Stimulated activated naive CD8-positive, alpha-beta T cell treated with anti-CD3 and anti-CD28 coated beads, Interleukin-15, Interleukin-2, amounts not matched to agents 100 U/mL and 50 U/mL, for 24 hours (primary cell): ENCODE measurements around the gene TLE7.

Experiments
- ATAC-seq: fragments of 150-1000 bp; cut with Tn5 transposase; one replicate; pipeline ENCODE4 v1.10.0; 2021
- DNase-seq: peaks from one replicate; pipeline ENCODE4 v3.0.0; 2021

TLE7 gene

DNA sequence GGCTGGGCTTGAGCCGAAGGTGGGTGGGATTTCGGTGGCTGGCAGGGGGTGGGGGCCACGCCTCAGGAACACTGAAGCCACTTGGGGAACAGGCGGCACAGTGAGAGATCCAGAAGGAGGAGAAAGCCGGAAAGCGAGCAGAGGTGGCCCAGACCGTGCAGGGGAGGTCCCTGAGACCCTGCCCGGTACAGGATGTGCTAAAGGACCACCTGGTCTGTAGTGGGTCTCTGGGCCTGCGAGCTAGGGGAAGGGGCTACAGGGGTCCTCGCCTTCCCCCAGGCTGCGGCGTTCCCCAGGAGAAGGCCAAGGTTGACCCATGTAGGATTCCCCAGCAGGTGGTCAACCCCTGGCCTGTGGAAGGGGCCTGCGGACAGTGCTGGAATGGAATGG is at the start of gene TLE7:
TSS of gene TLE7 (minus strand) at position 4 of the 390 bp plus-strand sequence. CDS start 8,730 bp downstream, outside the sequence.
- ATAC-seq (no peak), DNase-seq (no peak)

DNA sequence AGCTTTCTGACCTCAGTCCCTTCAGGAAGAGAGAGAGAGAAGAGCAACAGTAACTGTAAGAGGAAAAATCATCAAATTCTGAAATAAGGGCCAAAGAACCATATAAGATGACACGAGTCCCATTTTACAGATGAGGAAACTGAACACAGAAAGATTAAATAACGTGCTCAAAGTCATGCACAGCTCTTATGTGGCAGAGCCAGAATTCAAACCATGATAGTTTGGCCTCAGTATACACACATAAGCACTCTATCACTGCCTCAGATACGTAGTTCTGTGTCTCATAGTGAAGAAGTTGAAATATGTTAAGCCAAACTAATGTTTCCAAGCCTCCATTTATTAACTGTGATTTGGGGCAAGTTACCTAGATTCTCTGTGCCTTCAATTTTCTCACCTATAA is 49.2 kb upstream of the TLE7 start:
- DNase-seq = no peak
- ATAC-seq = no peak

DNA sequence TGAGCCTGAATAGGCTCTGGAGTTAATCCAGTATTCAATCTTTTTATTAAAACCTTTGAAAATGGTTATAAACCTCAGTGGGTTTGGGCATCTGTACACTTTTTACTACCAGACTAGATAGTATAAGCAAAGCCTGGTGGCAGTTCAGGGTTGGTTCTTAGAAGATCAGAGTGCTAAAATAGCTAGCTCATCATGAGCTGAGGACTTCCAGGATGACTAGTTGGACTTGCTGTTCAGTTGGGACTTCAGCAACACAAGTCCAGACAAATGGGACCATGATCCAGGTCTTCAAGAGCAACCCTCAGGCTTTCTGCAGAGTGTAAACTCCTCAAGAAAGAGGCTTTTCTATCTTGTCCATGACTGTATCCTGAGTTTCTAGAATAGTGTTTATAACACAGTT is 48.5 kb upstream of the TLE7 start:
- DNase-seq = no peak
- ATAC-seq = no peak

DNA sequence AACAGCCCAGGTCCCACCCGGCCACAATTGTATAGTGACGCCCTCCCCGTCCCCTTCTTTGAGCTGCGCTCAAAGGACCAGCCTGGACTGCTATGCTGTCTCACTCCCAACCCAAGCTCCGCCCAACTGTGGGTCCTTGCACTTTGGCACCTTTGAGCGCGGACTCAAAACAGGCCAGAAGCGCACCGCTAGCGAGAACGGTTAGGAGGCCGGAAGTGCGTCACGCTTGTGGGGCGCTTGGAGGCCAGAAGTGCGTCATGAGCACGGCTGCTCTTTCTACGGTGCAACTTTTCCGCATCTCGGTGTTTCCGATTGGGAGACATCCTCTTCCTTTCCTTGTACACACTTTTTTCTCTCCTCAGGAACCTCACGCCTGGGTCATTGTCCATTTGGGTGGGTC is 47.3 kb upstream of the TLE7 start, which contains the start of gene ZNF19:
TSS of gene ZNF19 (minus strand) at position 203 of the 400 bp plus-strand sequence. CDS start 7,210 bp downstream, outside the sequence.
- no peak for ATAC-seq
- DNase-seq = no peak

DNA sequence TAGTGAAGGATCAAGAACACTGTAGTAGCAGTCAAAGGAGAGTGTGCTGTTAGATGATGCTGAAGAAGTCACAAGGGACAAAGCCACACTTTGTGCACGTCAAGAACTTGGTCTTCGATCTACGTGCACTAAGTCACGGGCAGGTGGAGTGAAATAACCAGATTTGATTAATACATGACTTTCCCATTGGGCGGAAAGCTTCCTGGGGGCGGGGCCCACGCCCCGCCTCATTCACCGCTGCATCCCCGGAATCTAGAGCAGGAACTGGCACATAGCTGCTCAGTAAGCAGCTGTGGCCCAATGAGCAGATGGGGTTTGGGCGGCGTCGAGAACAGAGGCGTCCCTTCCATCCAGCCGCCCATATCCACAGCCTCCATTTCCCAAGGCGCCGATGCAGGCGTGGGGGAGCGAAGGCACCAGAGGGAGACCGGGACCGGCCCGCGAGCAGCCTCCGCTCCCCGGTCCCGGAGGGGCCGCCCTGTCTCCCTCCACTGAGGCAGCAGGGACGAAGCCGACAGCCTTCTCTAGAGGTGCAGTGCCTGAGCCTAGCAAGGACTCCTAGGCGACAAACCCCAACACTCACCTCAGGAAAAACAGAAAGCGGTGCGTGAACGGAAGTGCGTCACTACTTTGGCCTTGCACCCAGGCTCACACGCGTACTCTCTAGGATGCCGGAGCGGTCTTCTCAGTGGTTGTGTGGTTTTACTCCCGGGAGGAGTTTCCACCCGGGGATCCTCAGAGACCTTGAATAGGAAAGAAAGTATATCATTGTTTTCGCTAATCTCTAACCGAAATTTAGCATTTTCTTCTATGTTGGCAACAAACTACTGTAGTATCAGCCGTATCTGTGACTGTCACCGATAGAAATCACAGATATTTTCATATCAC is 42.4 kb upstream of the TLE7 start:
- ATAC-seq = peak; percentile 91
- peak; percentile 84 for DNase-seq

DNA sequence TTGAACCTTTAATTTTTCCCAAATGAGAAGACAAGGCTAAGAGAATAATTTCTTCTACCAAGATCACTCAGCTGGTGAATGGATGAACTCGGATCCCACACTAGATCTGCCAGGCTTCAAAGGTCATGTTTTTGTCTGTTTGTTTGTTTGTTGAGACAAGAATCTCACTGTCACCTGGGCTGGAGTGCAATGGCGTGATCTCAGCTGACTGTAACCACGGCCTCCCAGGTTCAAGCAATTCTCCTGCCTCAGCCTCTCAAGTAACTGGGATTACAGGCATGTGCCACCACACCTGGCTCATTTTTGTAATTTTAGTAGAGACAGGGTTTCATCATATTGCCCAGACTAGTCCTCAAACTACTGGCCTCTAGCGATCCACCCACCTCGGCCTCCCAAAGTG is 40.7 kb upstream of the TLE7 start:
- no peak for ATAC-seq
- DNase-seq = no peak

DNA sequence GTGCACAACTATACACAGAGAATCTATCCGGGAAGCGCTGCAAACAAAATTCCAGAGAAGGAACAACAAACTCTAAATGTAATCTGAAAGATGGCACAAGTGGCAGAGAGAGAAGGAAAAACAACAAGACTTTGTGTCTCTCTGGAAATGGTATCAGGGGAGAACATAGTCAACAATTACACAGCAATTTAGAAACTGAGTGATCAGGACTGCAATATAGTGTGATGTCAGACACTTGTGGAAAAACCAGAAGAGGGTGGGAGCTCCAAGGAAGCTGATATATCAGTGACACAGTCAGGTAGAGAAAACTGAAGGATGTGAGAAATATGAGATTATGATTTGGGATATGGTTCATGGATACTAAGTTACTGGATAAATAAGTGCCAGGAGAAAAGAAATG is 39.1 kb upstream of the TLE7 start:
- no peak for DNase-seq
- ATAC-seq = no peak

DNA sequence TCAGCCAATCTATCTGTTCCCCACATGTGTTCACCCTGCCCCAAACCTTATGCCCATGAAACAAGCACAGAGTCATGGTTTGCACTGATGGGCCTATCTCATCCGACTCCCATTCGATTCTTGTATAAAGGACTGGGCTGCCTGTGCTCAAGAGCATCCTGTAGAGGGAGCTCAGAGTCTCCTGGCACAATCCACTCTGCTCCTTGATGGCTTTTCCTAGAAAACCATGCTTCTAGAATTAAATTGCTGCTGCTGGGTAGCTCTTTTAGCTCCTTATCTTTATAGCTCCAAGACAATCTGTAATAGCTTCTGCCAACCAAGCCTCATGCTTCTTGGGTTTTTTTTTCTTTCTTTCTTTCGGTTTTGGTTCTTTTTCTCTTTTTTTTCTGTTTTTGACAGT is 37.6 kb upstream of the TLE7 start:
- ATAC-seq = no peak
- DNase-seq = no peak

DNA sequence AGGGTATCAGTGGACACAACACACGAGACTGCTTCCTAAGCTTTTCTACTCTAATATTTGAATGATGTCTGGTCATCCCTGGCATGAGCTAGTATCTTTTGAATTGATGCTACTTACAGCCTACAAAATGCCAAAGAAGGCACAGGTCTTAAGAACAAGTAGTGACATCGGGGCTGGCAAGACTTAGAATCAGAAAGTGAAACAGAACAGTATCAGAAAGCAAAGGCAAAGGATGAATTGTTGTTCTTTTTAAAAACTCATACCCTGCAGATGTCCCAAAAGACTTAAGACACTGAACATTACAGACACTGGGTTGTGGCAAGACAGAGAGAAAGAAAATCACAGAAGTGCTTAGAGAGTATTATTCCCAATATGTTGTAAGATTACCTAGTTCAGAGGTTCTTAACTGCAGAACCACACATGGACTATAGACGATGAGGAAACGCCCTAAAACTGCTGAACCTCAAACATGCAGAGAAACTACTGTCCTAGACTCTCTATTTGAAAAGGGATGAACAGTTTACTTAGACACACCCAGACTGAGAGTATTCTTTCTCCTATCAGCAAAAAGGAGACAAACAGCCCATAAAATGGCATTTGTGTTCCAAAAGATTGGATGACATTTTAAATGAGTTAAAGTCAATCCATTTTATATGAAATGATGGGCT is 34.7 kb upstream of the TLE7 start:
- ATAC-seq = no peak
- DNase-seq = no peak

DNA sequence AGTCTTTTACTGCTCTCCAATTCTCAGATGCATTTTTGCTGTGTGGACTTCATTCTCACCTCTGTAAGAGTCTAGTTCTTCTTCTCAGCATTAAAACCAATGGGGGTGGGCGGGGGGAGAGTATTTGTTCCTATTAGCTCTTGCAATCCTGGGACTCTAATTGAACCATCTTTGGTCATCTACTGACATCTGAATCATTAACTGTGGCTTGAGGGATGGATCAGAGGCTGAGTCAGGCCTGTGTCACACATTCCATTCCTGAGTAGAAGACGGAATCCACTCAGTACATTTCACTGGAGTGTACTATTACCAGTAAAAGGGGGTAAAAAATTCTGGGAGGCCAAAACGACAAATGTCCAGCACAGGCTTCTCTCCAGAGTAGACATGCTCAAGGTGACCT is 33.0 kb upstream of the TLE7 start:
- no peak for ATAC-seq

DNA sequence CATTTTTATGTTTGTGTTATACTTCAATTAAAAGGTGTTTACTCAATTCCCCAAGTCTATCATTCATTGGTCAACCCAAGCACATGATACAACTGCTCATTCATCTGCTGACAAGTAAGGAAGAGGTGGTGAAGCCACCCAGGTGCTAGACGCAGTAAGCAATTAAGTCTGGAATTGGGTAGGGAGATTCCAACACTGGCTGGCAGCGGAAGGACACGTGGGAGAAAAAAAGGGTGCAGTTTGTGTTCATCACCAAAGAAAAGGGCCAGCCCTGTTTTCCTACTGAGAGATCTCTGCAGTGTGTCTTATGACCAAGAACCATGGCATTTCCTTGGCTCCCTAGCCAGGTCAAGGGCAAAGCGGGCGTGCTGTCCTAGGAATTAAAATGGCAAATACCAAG is 32.0 kb upstream of the TLE7 start:
- ATAC-seq (no peak), DNase-seq (no peak)

More for the DNA sequence above, 33.0 kb upstream of the TLE7 start:
- no peak for DNase-seq

DNA sequence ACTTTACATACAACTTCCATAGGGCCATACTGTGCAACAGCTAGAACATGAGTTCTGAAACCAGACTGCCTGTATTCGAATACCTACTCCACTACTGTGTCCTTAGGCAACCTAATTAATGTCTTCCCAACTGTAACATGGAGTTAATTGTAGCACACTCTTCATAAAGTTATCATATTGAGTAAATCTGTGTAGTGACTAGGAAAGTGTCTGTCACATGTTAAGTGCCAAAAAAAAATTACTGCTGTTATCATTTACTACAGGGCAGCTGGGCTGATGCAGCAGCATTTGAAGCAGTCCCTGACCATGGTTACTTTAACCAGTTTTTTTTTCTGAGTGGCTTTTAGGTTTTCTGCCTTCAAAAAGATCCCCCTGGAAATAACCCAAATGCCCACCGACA is 31.1 kb upstream of the TLE7 start:
- ATAC-seq (no peak), DNase-seq (no peak)

DNA sequence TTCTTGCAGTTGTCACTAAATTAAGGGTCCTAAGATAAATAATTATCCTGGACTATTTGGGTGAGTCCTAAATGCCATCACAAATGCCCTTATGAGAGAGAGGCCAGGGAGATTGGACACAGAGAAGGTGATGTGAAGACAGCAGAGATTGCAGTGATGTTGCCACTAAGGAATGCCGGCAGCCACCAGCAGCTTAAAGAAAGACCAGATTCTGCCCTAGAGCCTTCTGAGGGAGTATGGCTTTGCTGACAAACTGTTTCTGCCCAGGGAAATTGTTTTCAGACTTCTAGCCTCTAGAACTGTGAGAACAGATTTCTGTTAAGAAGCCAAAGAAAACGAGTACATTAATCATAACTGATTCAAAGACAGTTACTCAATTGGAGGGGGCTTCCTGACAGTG is 30.2 kb upstream of the TLE7 start:
- DNase-seq = no peak
- no peak for ATAC-seq

DNA sequence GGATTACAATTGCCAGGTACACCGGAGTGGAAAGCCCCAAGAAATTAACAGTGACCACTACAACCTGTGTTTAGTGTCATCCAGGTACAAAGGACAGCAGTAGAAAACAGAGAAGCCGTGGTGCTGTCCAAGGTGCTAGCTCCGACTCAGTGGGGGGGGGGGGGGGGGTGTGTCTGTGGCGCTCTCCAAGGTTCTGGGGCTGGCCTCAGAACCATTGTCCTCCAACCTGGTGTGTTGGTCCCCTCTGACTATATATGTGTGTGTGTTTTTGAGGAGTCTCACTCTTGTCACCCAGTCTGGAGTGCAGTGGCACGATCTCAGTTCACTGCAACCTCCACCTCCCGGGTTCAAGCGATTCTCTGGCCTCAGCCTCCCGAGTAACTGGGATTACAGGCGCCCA is 26.0 kb upstream of the TLE7 start:
- ATAC-seq = no peak
- peak; percentile 37 for DNase-seq

DNA sequence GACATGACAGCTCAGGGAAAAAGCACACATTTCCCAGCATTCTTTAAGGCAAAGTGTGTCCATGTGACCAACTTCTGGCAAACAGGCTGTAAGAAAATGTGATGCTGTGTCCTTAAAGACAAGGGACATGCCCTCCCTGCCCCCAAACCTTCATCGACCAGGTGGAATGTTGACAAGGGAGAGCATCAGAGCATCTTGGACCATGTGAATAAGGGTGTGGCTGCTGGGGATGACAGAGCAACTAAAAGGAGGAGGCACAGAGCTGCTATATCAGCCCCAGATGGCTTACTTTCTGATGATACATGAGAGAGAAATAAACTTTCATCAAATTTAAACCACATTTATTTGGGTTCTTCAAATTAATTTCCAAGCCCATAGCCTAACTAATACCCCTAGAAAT is 22.4 kb upstream of the TLE7 start:
- ATAC-seq = no peak
- DNase-seq = no peak

DNA sequence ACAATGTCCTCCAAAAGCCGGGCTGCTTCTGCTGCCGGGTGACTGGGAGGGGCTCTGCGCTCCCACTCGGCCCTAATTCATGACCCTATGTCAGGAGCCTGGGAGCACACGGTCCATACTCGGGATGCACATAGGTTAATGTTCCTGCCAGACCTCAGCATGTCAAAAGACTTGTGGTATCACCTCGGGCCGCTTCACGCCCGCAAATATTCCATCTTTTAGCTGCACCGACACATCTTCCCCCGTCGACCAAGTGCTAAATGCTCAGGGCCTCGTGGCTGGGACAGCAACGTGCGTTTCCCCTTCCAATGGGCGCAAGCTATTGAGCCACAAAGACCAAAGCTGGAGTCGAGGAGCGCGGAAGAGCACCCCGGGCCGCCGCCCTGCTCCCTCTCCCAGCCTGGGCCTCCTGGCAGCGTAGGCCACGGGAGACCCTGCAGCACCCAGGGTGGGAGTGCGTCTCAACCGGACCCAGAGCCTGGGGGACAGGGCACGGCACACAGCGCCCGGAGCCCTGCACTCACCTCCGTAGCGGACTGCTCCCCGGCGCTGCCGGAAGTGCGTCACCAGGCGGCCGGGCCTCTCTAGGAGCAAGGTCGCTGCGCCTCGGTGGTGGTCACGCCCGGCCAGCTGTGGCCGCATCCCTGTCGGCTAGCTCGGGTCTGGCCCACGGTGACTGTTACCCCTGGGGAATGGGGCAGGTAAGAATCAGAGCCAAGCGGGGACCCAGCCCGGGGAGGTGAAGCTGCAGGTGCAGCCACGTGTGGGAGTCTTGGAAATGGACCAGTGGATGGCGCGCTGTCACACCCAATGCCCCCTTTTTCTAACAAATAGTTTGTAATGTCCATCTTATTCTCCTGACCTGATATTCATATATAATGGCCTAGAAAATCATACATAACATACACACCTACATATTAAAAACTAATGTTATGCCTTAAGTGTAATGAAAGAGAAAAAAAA is 20.1 kb upstream of the TLE7 start, which contains the start of gene ZNF23:
TSS of gene ZNF23 (minus strand) at position 562 of the 963 bp plus-strand sequence. CDS start 5,451 bp downstream, outside the sequence.
- ATAC-seq (peak; percentile 100), DNase-seq (peak; percentile 86)

DNA sequence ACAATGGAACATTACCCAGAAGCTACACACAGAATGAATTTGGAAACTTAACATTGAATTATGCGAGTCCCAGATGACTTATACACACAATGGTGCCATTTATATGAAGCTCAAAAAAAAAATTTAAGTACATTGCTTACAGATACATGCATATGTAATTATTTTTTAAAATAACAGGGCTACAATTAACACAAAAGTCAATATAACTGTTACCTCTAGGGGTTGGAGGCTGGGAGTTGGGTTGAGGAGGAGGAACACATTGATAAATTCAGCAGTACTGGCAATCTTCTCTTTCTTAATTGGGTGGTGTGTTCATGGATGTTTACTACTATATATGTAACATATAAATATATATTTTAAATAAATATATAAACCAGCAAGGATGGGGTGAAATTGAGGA is 19.1 kb upstream of the TLE7 start:
- no peak for ATAC-seq
- no peak for DNase-seq

DNA sequence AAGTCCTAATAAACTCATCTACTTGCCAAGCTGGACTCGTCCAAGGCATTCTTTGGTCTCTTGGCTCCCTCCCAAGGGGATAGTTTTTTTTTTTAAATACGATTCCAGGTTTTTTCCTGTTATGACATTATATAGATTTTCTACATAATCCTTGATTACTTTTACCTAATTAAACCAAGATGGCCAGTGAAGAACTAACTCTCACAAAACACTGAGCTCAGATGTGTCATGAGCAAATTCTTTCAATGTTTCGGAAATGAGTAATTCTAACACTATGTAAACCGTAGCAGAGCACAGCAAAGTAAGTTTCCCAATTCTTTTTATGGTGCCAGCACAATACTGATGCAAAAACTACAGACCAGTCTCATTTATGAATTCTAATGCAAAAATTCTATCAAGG is 18.4 kb upstream of the TLE7 start:
- DNase-seq (no peak), ATAC-seq (no peak)

DNA sequence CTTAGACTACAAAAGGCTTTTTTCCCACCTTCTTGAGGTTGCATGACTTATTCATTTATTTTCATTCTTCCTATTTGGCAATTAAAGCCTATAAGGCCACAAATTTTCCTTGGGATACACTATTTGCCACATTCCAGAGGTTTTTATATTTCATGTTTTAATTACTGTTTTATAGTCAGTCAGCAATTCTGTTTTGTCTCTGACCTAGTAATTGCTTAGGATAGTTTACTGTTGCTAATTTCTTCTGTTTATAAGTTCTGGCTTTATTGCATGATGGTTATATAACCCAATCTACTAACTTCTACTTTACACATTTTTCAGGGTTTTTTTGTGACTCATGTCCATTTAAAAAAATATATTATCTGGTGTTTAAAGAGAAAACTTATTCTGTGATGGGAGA is 17.7 kb upstream of the TLE7 start:
- ATAC-seq = no peak
- no peak for DNase-seq

DNA sequence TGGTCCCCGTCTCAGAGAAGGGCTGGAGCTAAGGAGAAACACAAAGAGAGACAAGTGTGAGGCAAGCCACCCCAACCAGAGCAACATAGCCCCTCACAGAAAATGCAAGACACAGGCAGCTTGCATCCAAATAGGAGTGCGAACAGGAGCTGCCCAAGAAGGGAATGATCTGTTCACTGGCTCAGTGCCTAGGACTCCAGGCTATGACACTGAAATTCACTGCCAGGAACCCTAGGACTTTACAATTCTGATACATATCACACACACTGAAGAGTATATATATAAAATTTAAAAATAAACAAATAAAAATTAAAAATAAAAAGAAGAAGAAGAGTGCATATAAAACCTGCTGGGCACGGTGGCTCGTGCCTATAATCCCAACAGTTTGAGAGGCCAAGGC is 14.9 kb upstream of the TLE7 start:
- no peak for DNase-seq
- no peak for ATAC-seq

DNA sequence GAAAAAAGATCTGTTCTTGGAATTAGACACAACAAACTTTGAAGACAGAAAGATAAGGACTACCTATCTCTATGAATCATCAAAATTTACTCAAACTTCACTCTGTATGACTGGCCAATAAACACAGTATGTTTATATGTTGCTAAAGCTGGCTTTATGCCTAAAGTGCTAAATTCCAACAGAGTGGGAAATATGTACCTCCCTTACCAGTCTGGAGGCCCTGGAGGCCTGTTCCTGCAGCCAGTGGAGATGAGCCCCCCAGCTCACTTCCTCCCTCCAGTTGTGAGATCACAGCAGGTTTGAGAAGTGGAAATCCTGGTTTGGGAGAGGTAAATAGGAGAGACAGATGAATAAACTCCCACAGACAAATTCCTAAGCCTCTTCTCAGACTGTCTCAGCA is 11.2 kb upstream of the TLE7 start:
- DNase-seq (no peak), ATAC-seq (no peak)

DNA sequence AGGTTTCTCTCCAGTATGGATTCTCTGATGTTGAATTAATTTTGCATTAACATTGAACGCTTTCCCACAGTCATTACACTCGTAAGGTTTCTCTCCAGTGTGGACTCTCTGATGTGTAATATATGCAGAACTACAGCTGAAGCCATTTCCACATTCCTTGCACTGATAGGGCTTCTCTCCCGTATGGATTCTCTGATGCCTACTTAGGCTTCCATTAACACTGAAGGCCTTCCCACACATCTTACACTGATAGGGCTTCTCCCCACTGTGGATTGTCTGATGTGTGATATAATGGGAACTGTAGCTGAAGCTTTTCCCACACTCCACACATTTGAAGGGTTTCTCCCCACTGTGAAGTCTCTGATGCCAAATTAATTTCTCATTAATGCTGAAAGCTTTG is 7.2 kb upstream of the TLE7 start:
- no peak for DNase-seq
- no peak for ATAC-seq
